DOHH2 (cell line): ENCODE data around the gene SHISA5.
A peak's percentile ranks its signal among the peaks of the same experiment; 100 is the strongest.
"Not testable (repeated sequence)": the region's sequence is repeated elsewhere in the genome, so short reads cannot be mapped to it uniquely, and the experiment has no call there.

Experiments used
- H3F3A ChIP-seq: fragments of 200-600 bp; sonication (generic), shearing (Covaris generic); 2 replicates; pipeline ENCODE4 v1.6.0; 2016; ENCODE audit warnings: antibody characterized with exemption, mild to moderate bottlenecking; ENCODE audit not compliant: control insufficient read depth, insufficient read depth
- H3K27ac ChIP-seq: fragments of 200-600 bp; sonication (generic); 2 replicates; pipeline ENCODE4 v1.5.1; 2014; ENCODE audit warnings: low read depth, mild to moderate bottlenecking, low read length, moderate library complexity
- H3K27me3 ChIP-seq: fragments of 200-600 bp; sonication (generic); 2 replicates; pipeline ENCODE4 v1.6.1; 2014; ENCODE audit warnings: mild to moderate bottlenecking, low read length, mixed read lengths; ENCODE audit not compliant: control insufficient read depth
- H3K36me3 ChIP-seq: fragments of 200-600 bp; sonication (generic); 2 replicates; pipeline ENCODE4 v1.6.1; 2014; ENCODE audit warnings: mild to moderate bottlenecking, low read length, moderate library complexity, mixed read lengths; ENCODE audit not compliant: control insufficient read depth
- H3K4me1 ChIP-seq: fragments of 200-600 bp; sonication (generic); 2 replicates; pipeline ENCODE4 v1.6.1; 2014; ENCODE audit warnings: mild to moderate bottlenecking, low read length, mixed read lengths; ENCODE audit not compliant: control insufficient read depth
- H3K4me2 ChIP-seq: fragments of 200-600 bp; sonication (generic); 2 replicates; pipeline ENCODE4 v1.6.0; 2014; ENCODE audit warnings: mild to moderate bottlenecking, low read length, moderate library complexity
- H3K4me3 ChIP-seq: fragments of 200-600 bp; sonication (generic); 2 replicates; pipeline ENCODE4 v1.5.1; 2014; ENCODE audit warnings: mild to moderate bottlenecking, low read length, mixed read lengths
- H3K79me2 ChIP-seq: fragments of 200-600 bp; sonication (generic); 2 replicates; pipeline ENCODE4 v1.6.1; 2014; ENCODE audit warnings: mild to moderate bottlenecking, low read length, mixed read lengths; ENCODE audit not compliant: control insufficient read depth
- H3K9me2 ChIP-seq: fragments of 200-600 bp; sonication (generic); replicated peaks from 2 replicates; pipeline ENCODE4 v1.6.1; 2014; ENCODE audit warnings: mild to moderate bottlenecking, low read length, mixed read lengths; ENCODE audit not compliant: control insufficient read depth
- H3K9me3 ChIP-seq: fragments of 200-600 bp; sonication (generic); 2 replicates; pipeline ENCODE4 v1.6.1; 2014; ENCODE audit warnings: antibody characterized with exemption, low read length, mixed read lengths; ENCODE audit not compliant: control insufficient read depth, insufficient read depth
- H4K20me1 ChIP-seq: fragments of 200-600 bp; sonication (generic); 2 replicates; pipeline ENCODE4 v1.6.0; 2014; ENCODE audit warnings: low read depth, mild to moderate bottlenecking, antibody characterized with exemption, low read length, moderate library complexity; ENCODE audit not compliant: control insufficient read depth, insufficient read depth
- EZH2phosphoT487 ChIP-seq: fragments of 200-600 bp; sonication (generic); IDR thresholded peaks from 2 replicates; pipeline ENCODE4 v1.6.1; 2017; ENCODE audit warnings: borderline replicate concordance, mild to moderate bottlenecking, antibody characterized with exemption, low read length, moderate library complexity, mixed read lengths
- TF ChIP-seq, protein P1 (sequence below): fragments of 200-600 bp; sonication (generic); IDR thresholded peaks from one replicate; pipeline ENCODE4 v1.5.1; 2014; ENCODE audit warnings: antibody characterized with exemption, mild to moderate bottlenecking, low read depth, low read length; ENCODE audit not compliant: poor library complexity, severe bottlenecking

Gene SHISA5

GRCh38 chr3:48486952-48487351 is 17.0 kb downstream of the SHISA5 start:
- no peak overlapping the region for H3K4me2 ChIP-seq
- TF ChIP-seq EZH2phosphoT487, result no peak
- TF ChIP-seq, protein P1, sequence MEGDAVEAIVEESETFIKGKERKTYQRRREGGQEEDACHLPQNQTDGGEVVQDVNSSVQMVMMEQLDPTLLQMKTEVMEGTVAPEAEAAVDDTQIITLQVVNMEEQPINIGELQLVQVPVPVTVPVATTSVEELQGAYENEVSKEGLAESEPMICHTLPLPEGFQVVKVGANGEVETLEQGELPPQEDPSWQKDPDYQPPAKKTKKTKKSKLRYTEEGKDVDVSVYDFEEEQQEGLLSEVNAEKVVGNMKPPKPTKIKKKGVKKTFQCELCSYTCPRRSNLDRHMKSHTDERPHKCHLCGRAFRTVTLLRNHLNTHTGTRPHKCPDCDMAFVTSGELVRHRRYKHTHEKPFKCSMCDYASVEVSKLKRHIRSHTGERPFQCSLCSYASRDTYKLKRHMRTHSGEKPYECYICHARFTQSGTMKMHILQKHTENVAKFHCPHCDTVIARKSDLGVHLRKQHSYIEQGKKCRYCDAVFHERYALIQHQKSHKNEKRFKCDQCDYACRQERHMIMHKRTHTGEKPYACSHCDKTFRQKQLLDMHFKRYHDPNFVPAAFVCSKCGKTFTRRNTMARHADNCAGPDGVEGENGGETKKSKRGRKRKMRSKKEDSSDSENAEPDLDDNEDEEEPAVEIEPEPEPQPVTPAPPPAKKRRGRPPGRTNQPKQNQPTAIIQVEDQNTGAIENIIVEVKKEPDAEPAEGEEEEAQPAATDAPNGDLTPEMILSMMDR, result no peak
- H3K4me3 ChIP-seq, result no peak overlapping the region
- no peak overlapping the region for H3K27ac ChIP-seq
- H3F3A ChIP-seq, result peaks cover 13% of the 10 kb centered on the region
- H3K9me3 ChIP-seq, result no peaks in the 10 kb centered on the region
- no peaks in the 10 kb centered on the region for H3K79me2 ChIP-seq
- no peaks in the 10 kb centered on the region for H4K20me1 ChIP-seq
- no peaks in the 10 kb centered on the region for H3K9me2 ChIP-seq
- H3K27me3 ChIP-seq, result no peaks in the 10 kb centered on the region
- H3K36me3 ChIP-seq, result no peaks in the 10 kb centered on the region
- H3K4me1 ChIP-seq, result peaks cover 7% of the 10 kb centered on the region

GRCh38 chr3:48482822-48483221 is 21.2 kb downstream of the SHISA5 start:
- not testable (repeated sequence) for H3K36me3 ChIP-seq, H4K20me1 ChIP-seq, H3K9me3 ChIP-seq, H3K4me3 ChIP-seq, H3K27ac ChIP-seq, H3K27me3 ChIP-seq, H3K9me2 ChIP-seq, H3K4me2 ChIP-seq, H3K79me2 ChIP-seq
- Histone ChIP-seq H3F3A (peaks cover 15% of the 10 kb centered on the region), H3K4me1 (peaks cover 24% of the 10 kb centered on the region)

DNA sequence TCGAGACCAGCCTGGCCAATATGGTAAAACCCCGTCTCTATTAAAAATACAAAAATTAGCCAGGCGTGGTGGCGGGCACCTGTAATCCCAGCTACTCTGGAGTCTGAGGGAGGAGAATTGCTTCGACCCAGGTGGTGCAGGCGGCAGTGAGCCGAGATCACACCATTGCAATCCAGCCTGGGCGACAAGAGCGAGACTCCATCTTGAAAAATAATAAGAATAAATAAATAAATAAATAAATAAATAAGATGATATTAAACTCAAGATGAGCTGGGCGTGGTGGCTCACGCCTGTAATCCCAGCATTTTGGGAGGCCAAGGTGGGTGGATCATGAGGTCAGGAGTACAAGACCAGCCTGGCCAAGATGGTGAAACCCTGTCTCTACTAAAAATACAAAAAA is 23.1 kb downstream of the SHISA5 start:
- not testable (repeated sequence) for H3K9me2 ChIP-seq, H3K9me3 ChIP-seq, H4K20me1 ChIP-seq, H3K36me3 ChIP-seq, H3K4me3 ChIP-seq, H3F3A ChIP-seq, H3K4me2 ChIP-seq, H3K27ac ChIP-seq, H3K27me3 ChIP-seq, H3K79me2 ChIP-seq
- H3K4me1 ChIP-seq, result peaks cover 37% of the 10 kb centered on the region

DNA sequence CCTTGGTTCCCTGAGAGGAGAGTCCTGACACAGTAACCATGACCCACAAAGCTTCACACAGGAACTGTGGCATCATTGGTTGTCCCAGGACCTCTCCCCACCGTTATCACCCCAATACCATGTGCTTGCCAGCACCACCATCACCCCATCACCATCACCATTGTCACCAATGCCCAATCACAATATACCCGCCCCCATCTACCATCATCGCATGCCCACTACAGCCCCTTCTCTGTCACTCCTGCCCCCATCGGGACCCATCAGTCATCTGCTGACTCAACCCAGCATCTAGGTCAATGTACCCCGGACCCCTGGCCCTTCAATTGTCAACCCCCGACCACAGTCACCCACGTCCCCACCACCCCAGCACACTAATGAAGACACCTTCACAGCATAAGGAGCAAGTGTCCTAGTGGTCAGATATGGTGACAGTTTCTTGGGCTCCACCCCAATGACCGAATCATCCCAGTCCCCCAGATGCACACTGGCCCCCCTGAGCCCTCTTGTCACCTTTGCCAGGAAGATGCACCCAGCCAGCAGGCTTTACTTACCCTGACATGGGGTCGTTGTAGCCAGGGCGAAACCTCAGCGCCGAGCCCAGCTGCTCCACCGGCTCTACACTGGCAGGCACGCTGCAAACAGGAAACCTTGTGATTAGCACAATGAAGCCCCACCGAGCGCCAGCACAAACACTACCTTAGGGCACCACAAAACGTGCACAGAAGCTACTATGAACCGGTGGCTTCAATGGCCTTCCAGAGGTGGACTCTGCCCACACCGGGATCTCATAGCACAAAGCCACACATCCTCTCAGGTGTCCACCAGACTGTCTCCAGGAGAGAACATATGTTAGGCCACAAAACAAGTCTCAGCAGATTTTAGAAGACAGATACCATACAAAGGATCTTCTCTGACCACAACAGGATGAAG is 25.1 kb downstream of the SHISA5 start:
- Histone ChIP-seq H3K27me3 (no peaks in the 10 kb centered on the region), H3K9me3 (no peaks in the 10 kb centered on the region), H4K20me1 (no peaks in the 10 kb centered on the region), H3K27ac (peak overlapping the region; percentile 77), H3F3A (peaks cover 5% of the 10 kb centered on the region; the same call in 1 of the 2 replicates), H3K4me1 (peaks cover 37% of the 10 kb centered on the region), H3K4me2 (peak overlapping the region; percentile 84), H3K4me3 (peak overlapping the region; percentile 54), H3K79me2 (no peaks in the 10 kb centered on the region), H3K36me3 (no peaks in the 10 kb centered on the region), H3K9me2 (no peaks in the 10 kb centered on the region)
- TF ChIP-seq EZH2phosphoT487, result no peak
- TF ChIP-seq, protein P1, result no peak
